ENCODE data around the gene SCOC. TPM values are rescaled to one million over a fixed set of nuclear protein-coding genes. Genes with fewer than 3 reads are reported as not detected.
A peak's percentile ranks its signal among the peaks of the same experiment; 100 is the strongest.

SCOC gene
- total RNA-seq, 4 donors from 2014 or later: 15.3 to 49.5 (median 35.3) TPM

GRCh38 chr4:140353786-140354185 lies 19.7 kb upstream of the SCOC start:
- Histone ChIP-seq H3K4me1 (peaks cover 0 to 3% (median 0%) of the 10 kb centered on the region in 4 donors), H3K4me3 (no peak overlapping the region), H3K9me3 (no peaks in the 10 kb centered on the region), H3K27me3 (no peaks in the 10 kb centered on the region), H3K27ac (no peak overlapping the region), H3K36me3 (no peaks in the 10 kb centered on the region)
- no peak for DNase-seq
- TF ChIP-seq POLR2A (IDR thresholded peaks at IDR 0.05) (no peak), CTCF (IDR thresholded peaks at IDR 0.05) (no peak)

- Histone ChIP-seq H3K27ac (no peak overlapping the region), H3K27me3 (no peaks in the 10 kb centered on the region), H3K4me3 (no peak overlapping the region), H3K9me3 (no peaks in the 10 kb centered on the region), H3K4me1 (peaks cover 0 to 3% (median 0%) of the 10 kb centered on the region in 4 donors), H3K36me3 (no peaks in the 10 kb centered on the region)
- no peak for TF ChIP-seq POLR2A (IDR thresholded peaks at IDR 0.05)
- TF ChIP-seq CTCF (IDR thresholded peaks at IDR 0.05): no peak
- no peak for DNase-seq
Observed at GRCh38 chr4:140355288-140355687, 18.2 kb upstream of the SCOC start.

DNA sequence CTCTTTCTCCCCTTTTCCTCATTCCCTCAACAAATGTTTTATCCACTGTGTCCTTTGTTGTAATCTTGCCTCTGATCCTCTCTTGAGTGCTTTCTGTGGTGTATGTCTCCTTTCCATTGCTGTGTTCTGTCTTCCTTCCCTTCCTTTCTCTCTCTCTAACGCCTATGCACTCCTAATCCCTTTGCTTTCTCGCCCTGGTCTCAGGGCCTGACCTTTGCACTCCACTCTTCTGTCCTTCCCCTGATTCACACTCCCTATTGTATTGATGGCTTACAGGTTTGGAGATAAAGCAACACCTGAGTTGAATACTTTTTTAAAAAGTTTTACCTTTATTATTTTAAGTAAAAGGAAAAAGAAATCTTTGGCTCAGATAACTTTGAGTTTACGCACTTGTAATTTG lies 15.6 kb upstream of the SCOC start:
- TF ChIP-seq POLR2A (IDR thresholded peaks at IDR 0.05): no peak
- no peak for TF ChIP-seq CTCF (IDR thresholded peaks at IDR 0.05)
- H3K36me3 ChIP-seq: no peaks in the 10 kb centered on the region
- no peak overlapping the region for H3K27ac ChIP-seq
- peak in 1 of 3 donors; percentile 60 for DNase-seq
- H3K4me3 ChIP-seq: no peak overlapping the region
- H3K27me3 ChIP-seq: no peaks in the 10 kb centered on the region
- H3K4me1 ChIP-seq: peaks cover 0 to 3% (median 0%) of the 10 kb centered on the region in 4 donors
- no peaks in the 10 kb centered on the region for H3K9me3 ChIP-seq

DNA sequence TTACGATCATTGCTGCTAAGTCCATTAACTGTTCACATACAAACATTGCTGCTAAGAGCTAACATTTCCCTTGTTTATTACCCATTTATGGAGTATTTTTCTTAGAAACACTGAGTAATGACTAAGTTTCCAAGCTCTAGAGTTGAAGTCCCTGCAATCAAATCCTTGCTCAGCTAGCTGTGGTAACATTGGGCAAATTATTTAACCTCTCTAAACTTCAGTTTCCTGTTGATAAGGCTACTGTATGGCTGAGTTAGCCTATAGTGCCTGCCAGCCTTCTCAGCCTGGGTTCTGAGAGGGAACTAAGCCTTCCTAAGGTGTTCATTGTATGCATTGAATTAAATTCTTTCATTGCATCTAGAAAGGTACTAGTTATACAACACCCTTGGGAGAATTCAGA lies 15.2 kb upstream of the SCOC start:
- no peaks in the 10 kb centered on the region for H3K27me3 ChIP-seq
- H3K9me3 ChIP-seq: no peaks in the 10 kb centered on the region
- peaks cover 0 to 3% (median 0%) of the 10 kb centered on the region in 4 donors for H3K4me1 ChIP-seq
- H3K4me3 ChIP-seq: no peak overlapping the region
- no peak for DNase-seq
- TF ChIP-seq POLR2A (IDR thresholded peaks at IDR 0.05) (no peak), CTCF (IDR thresholded peaks at IDR 0.05) (no peak)
- H3K36me3 ChIP-seq: no peaks in the 10 kb centered on the region
- no peak overlapping the region for H3K27ac ChIP-seq

DNA sequence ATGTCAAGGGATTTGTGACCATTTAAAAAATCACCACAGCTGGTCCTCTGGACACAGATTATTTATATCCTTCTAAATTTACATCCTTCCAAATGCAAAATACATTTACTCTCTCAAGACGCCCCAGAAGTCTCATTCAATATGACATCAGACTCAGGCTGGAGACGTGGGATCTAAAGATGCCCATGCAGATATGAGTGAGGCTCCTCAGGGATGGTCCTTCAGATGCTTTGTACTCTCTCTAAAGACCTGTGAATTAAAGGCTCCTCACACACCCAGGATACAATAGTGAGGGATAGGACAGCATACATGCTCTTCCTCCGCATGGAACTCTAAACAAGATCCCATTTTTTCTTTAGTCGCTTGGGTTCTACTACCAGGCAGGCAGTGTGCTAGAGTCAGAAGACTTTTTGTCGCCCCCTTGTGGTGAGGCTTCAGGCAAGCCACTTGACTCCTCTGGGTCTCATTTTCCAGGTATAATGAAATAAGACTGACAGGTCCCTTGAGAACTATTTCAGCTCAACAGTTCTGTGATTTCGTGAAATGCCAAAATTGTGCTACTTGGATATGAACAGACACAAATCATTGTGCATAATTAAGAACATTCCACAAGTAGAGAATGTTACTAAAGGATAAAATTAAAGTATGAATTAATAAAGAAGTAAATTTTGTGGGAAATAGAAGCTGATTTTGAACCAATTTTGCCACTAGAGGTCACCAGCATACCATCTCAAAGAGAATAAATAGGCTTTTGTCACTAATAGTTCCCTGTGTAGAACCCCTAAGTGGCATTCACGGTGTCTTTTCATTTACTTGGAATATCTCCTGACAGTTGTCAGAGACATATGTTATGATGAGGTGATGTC lies 13.7 kb upstream of the SCOC start:
- peak; percentile 57 to 93 (median 75) for DNase-seq
- TF ChIP-seq POLR2A (IDR thresholded peaks at IDR 0.05): no peak
- TF ChIP-seq CTCF (IDR thresholded peaks at IDR 0.05): peak; percentile 46 to 88 (median 70)
- H3K9me3 ChIP-seq: no peaks in the 10 kb centered on the region

More for the DNA sequence above, 13.7 kb upstream of the SCOC start:
- no peak overlapping the region for H3K27ac ChIP-seq
- no peaks in the 10 kb centered on the region for H3K27me3 ChIP-seq
- H3K4me1 ChIP-seq: peaks cover 0 to 3% (median 0%) of the 10 kb centered on the region in 4 donors
- no peak overlapping the region for H3K4me3 ChIP-seq
- no peaks in the 10 kb centered on the region for H3K36me3 ChIP-seq
